HG03520 (cell line): ENCODE data around the gene SUPV3L1.
A peak's percentile ranks its signal among the peaks of the same experiment; 100 is the strongest.
"Not testable (repeated sequence)": the region's sequence is repeated elsewhere in the genome, so short reads cannot be mapped to it uniquely, and the experiment has no call there.

Experiments
- ATAC-seq: cut with Tn5 transposase; IDR thresholded peaks from one replicate; pipeline ENCODE4 v1.9.1; 2021; ENCODE audit warnings: mild to moderate bottlenecking, moderate library complexity; ENCODE audit not compliant: unreplicated experiment

The SUPV3L1 gene

GRCh38 chr10:69179743-69180524 is at the start of gene SUPV3L1:
TSS of gene SUPV3L1 (plus strand) at chr10:69180234. CDS start at chr10:69180292, 58 bp downstream.
- ATAC-seq, result peak; percentile 79

GRCh38 chr10:69130251-69130650 is 49.8 kb upstream of the SUPV3L1 start:
- no peak for ATAC-seq

DNA sequence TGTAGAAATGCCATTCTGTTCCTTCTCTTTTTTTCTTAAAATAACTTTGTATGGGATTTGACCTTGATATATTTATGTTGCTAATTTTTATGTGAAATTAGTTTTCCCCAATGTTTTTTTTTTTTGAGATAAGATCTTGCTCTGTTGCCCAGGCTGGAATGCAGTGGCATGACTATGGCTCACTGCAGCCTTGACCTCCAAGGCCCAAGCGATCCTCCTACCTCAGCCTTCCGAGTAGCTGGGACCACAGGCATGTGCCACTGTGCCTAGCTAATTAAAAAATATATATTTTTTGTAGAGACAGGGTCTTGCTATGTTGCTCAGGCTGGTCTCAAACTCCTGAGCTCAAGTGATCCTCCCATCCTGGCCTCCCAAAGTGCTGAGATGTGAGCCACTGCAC is 40.1 kb upstream of the SUPV3L1 start:
- no peak for ATAC-seq

DNA sequence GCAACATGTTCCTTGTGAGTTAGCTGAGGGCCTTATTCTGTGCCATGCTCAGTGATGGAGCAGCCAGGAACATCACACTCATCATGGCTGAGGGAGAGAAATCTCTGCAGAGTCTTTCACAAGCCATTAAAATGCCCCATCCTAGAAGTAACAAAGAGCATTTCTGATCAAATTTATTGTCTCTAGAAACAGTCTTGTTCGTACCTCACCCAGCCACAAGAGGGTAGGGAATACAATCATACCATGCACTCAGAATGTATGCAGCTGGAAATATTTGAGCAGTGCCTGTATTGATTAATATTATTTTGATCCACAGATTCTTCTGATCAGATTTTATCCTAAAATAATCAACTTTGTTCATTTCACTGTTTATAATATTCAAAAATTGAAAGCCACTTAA is 38.7 kb upstream of the SUPV3L1 start:
- no peak for ATAC-seq

DNA sequence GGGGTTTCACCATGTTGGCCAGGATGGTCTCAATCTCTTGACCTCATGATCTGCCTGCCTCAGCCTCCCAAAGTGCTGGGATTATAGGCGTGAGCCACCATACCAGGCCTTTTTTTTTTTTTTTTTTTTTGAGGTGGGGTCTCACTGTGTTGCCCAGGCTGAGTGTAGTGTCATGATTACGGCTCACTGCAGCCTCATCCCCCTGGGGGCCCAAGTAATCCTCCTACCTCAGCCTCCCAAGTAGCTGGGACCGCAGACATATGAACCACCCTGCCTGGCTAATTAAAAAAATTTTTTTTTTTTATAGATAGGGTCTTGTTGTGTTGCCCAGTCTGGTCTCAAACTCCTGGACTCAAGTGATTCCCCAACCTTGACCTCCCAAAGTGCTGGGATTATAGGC is 38.0 kb upstream of the SUPV3L1 start:
- ATAC-seq, result not testable (repeated sequence)

DNA sequence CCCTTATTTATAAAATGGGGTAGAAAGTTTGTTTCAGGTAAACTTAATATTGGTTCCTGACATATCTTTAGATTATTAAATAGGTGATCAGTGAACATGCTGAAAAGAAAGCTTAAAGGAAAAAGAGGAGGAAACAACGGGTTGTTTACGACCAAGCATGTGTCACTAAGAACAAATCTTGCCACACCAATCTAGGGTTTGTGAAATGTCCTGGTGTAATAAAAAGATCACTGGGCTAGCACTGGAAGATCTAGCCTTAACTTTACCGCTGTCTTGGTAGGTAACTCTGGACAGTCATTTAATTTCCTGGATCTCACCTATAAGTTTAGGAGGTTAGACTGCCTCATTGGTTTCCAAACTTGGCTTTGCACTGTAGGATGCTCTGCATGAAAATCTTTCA is 37.1 kb upstream of the SUPV3L1 start:
- no peak for ATAC-seq

DNA sequence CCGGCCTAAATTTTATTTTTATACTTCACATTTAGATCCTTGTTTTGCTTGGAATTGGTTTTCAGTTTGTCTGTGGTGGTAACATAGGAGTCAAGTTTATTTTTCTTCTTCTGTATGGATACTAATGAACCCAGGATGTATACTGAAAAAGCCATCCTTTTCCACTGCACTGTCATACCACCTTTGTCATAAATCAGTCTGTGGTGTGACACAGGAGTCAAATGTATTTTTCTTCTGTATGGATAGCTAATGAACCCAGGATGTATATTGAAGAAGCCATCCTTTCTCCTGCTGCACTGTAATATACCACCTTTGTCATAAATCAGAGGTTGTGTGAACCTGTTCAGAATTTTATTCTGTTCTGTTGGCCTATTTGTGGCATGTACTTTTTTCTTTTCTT is 34.7 kb upstream of the SUPV3L1 start:
- no peak for ATAC-seq

GRCh38 chr10:69145864-69146263 is 34.2 kb upstream of the SUPV3L1 start:
- ATAC-seq, result no peak

GRCh38 chr10:69146759-69147158 is 33.3 kb upstream of the SUPV3L1 start:
- ATAC-seq, result no peak

- no peak for ATAC-seq
Measured at GRCh38 chr10:69151984-69152383, 28.1 kb upstream of the SUPV3L1 start.

- no peak for ATAC-seq
Measured at GRCh38 chr10:69153227-69153626, 26.8 kb upstream of the SUPV3L1 start.

- no peak for ATAC-seq
Measured at GRCh38 chr10:69160809-69161241, 19.2 kb upstream of the SUPV3L1 start.

- ATAC-seq, result no peak
Measured at GRCh38 chr10:69168493-69168892, 11.5 kb upstream of the SUPV3L1 start.

GRCh38 chr10:69172241-69172982 is 7.6 kb upstream of the SUPV3L1 start:
- no peak for ATAC-seq

GRCh38 chr10:69175326-69175725 is 4.7 kb upstream of the SUPV3L1 start:
- ATAC-seq, result not testable (repeated sequence)

- ATAC-seq, result no peak
Measured at GRCh38 chr10:69176823-69177222, 3.2 kb upstream of the SUPV3L1 start.

GRCh38 chr10:69179089-69179742 is 818 bp upstream of the SUPV3L1 start:
- peak; percentile 13 for ATAC-seq

DNA sequence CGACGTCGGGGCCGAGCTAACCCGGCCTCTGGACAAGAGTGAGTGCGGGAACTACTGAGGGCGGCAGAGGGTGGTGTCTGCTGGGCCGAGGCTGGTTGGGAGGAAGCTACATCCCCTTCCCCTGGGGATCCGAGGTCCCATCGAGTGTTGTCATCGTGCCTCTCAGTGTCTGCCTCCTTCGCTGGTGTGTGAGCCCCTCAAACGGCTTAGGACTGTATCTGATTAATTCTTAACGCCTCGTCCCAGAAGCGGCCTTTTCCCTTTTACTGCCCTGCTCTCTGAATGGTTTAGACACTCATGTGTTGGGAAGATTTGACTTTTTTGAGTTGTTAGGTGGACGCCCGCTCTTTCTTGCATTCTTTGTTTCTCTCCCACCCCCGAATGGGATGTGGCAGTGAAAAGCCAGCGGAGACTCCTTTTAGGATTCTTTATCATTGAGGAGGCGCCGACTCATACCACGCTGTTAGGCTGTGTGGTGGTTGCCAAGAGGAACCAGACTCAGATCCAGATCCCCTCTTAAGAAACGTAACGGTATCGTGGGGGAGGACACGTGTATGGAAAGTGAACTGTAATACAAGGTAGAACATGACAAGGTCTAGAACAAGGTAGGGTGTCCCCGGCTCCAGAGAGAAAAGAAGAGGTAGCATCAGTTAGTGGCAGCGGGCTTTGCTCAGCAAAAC is 631 bp downstream of the SUPV3L1 start:
- no peak for ATAC-seq

DNA sequence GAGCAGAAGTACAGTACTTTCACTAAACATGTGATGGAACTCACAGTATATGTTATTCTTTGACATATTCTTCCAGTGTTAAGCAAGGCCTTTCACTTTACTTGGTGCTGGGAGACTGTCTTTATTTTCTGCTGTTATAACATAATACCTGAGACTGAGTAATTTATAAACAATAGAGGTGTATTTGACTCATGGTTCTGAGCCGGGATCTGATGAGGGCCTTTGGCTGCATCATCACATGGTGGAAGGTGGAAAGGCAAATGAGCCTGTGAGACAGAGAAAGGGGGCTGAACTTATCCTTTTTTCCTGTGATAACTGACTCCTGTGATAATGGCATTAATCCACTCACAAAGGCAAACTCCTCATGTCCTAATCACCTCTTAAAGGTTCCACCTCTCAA is 1.4 kb downstream of the SUPV3L1 start:
- no peak for ATAC-seq

- ATAC-seq, result no peak
Measured at GRCh38 chr10:69182005-69182404, 2.0 kb downstream of the SUPV3L1 start.

DNA sequence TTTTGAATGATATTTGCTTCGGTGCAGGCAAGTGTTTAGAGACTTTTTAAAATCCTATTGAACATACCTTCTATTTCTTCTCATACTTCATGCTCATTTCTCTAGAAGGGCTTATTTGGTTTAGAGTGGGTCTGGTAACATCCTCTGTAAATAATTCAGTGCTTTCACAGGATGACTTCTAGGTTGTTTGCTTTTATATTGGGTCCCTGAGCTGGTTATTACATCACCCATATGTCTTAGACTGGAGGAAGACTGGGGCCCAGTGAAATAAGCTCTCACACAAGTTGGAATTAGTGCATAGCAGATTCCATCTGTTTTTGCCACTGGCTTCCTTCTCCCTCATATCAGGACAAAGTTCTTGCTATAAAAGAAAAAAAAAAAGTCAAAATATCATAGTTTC is 6.5 kb downstream of the SUPV3L1 start:
- no peak for ATAC-seq
